Esophagus muscularis mucosa (tissue), 4 donors: ENCODE data around the gene NAV2. TPM values are rescaled to one million over a fixed set of nuclear protein-coding genes. Genes with fewer than 3 reads are reported as not detected.

Experiments
- DNase-seq: peaks from one replicate; pipeline ENCODE4 v3.0.0-alpha.2; 2017; ENCODE audit errors: extremely low spot score
- H3K27ac ChIP-seq, 4 donors: fragments of 200-600 bp; sonication (generic); replicated peaks in 1 of 4; 1 replicate in 3 of 4; 2 replicates in 1 of 4; pipeline ENCODE4 v1.5.1; 2016 to 2019; ENCODE audit warnings: mild to moderate bottlenecking in 1 of 4
- H3K27me3 ChIP-seq, 4 donors: fragments of 200-600 bp; sonication (generic); one replicate each; pipeline versions ENCODE4 v1.5.1 to v1.6.0; 2016 to 2019
- H3K36me3 ChIP-seq, 4 donors: fragments of 200-600 bp; sonication (generic); one replicate each; pipeline ENCODE4 v1.5.1; 2016 to 2019
- H3K4me1 ChIP-seq, 4 donors: fragments of 200-600 bp; sonication (generic); one replicate each; pipeline ENCODE4 v1.5.1; 2016 to 2019
- H3K4me3 ChIP-seq, 4 donors: fragments of 200-600 bp; sonication (generic); 1 replicate in 2 of 4; 2 replicates in 2 of 4; pipeline ENCODE4 v1.5.1; 2016 to 2019; ENCODE audit warnings: mild to moderate bottlenecking in 4 of 4, moderate library complexity in 1 of 4
- H3K9me3 ChIP-seq, 4 donors: fragments of 200-600 bp; sonication (generic); 1 replicate in 3 of 4; 2 replicates in 1 of 4; pipeline ENCODE4 v1.5.1; 2016 to 2019
- CTCF ChIP-seq, 3 experiments: fragments of 200-600 bp in 2 of 3; fragments of 450-650 bp in 1 of 3; sonication (generic) in 2 of 3; IDR thresholded peaks; one replicate each; pipeline ENCODE4 v1.5.1; 2017 to 2019; ENCODE audit warnings: antibody characterized with exemption in 3 of 3, mild to moderate bottlenecking in 2 of 3, moderate library complexity in 1 of 3
- EP300 ChIP-seq: sonication (generic); formaldehyde crosslinking; IDR thresholded peaks from one replicate; pipeline ENCODE4 v1.6.1; 2017; ENCODE audit warnings: antibody characterized with exemption
- POLR2A ChIP-seq: fragments of 450-650 bp; IDR thresholded peaks from one replicate; pipeline ENCODE4 v1.6.1; 2017; ENCODE audit warnings: antibody characterized with exemption, moderate library complexity, mild to moderate bottlenecking, low read depth
- POLR2AphosphoS5 ChIP-seq, 2 donors: sonication (generic); formaldehyde crosslinking; IDR thresholded peaks; one replicate each; pipeline ENCODE4 v1.6.1; 2017; ENCODE audit warnings: antibody characterized with exemption in 2 of 2
- WGBS: methylation state at CpG from one replicate; pipeline ENCODE4 v1.1.5; 2018; 5-methylcytosine and 5-hydroxymethylcytosine counted together
- intact Hi-C: fragments of 100-400 bp; cut with DNase I; formaldehyde crosslinking; loops from one replicate; pipeline ENCODE4 v1.15.1; 2023
- total RNA-seq, 4 donors: library from RNA; depleted of rRNA; stranded (reverse); fragments of >200 nt; gene quantifications; one replicate each; pipeline versions ENCODE4 v1.1.0 to v1.2.1, GENCODE V29; 2016

Gene NAV2
- total RNA-seq, 4 donors from 2014 or later: 21.9 to 57.0 (median 37.5) TPM

DNA sequence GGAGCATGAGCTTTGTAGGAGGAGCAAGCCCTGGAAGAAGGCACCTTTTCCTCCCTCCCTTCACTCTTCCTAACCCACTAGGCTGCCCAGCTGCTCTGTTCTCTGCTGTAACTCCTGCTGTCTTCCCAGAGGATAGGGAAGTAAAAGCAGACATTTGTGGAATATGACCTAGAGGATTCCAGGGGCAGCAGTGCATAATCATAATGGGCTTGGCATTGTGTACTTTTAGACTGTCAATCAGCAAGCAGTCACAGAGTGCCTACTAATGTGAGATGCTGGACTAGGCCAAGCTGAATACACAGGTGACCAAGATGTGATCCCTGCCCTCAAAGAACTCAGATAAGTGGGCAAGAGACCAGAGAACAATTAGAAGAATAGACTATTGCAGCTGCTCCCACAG, 133.0 kb downstream of the NAV2 start:
- Histone ChIP-seq H3K27me3 (no peaks in the 10 kb centered on the region), H3K27ac (no peak overlapping the region), H3K9me3 (no peaks in the 10 kb centered on the region), H3K4me3 (no peak overlapping the region), H3K4me1 (peaks cover 13 to 45% (median 31%) of the 10 kb centered on the region in 4 donors), H3K36me3 (peaks cover 0 to 26% (median 11%) of the 10 kb centered on the region in 4 donors)
- intact Hi-C loops: no loop called here
- DNase-seq: no peak
- TF ChIP-seq POLR2A (no peak), POLR2AphosphoS5 (IDR thresholded peaks at IDR 0.05) (no peak), EP300 (no peak), CTCF (IDR thresholded peaks at IDR 0.05) (no peak)

DNA sequence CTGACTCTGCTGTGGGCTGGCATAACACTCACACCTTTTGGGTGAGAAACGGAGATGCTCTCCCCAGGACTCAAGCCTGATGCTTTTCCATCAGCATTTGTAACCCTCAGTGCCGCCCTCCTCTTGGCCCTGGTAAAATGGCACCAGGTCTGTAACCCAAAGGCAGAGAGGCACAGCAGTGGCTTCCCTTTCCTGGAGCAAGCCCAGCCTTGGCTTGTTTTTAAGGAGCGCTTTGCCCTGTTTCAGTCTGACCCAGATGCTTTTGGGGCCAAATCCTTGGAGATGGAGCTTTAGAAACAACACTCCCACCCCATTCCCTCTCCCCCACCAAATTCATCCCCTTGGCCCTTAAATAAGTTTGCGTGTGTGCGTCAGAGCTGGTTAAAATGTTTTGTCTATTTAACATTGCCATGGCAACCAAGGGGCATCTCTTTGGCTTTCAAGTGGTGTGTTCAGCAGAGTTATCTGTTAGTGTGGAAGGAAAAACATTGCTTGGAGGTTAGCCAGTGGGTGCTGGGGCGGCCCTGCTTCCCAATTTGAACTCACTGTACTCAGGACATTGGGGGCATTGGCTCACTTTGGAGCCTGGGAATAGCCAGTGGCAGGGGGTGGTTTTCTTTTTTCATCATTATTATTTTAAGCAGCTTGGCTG, 134.1 kb downstream of the NAV2 start:
- intact Hi-C loops: no loop called here
- Histone ChIP-seq H3K27me3 (no peaks in the 10 kb centered on the region), H3K27ac (no peak overlapping the region), H3K36me3 (peaks cover 0 to 26% (median 11%) of the 10 kb centered on the region in 4 donors), H3K4me1 (peaks cover 13 to 45% (median 30%) of the 10 kb centered on the region in 4 donors), H3K9me3 (no peaks in the 10 kb centered on the region), H3K4me3 (no peak overlapping the region)
- WGBS: 73% methylated on average over 5 of the region's 6 CpGs
- no peak for TF ChIP-seq POLR2A
- no peak for TF ChIP-seq CTCF (IDR thresholded peaks at IDR 0.05)
- TF ChIP-seq POLR2AphosphoS5 (IDR thresholded peaks at IDR 0.05): no peak
- no peak for TF ChIP-seq EP300
- no peak for DNase-seq

DNA sequence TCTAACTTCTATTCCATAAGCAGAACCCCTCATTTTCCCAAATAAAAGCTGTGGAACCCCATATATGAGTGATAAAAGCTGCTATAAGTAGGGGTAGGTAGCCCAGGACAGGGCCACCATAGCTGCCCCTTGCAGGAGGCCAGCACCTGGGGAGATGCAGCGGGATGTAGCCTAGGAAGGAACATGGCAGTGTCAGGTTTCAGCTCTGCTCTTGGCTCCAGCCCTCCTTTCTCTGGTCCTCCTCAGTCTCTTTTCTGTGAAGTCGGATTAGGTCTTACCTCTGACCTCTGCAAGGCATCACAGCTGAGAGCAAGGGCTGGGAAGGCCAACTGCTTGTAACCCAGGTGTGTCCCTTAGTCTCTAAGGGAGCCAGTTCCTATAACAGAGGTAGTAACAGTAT, 135.6 kb downstream of the NAV2 start:
- intact Hi-C loops: no loop called here
- Histone ChIP-seq H3K4me3 (no peak overlapping the region), H3K4me1 (peaks cover 16 to 42% (median 31%) of the 10 kb centered on the region in 4 donors), H3K9me3 (no peaks in the 10 kb centered on the region), H3K36me3 (peaks cover 0 to 24% (median 7%) of the 10 kb centered on the region in 4 donors), H3K27ac (no peak overlapping the region), H3K27me3 (no peaks in the 10 kb centered on the region)
- no peak for TF ChIP-seq CTCF (IDR thresholded peaks at IDR 0.05)
- no peak for DNase-seq
- 95% methylated on average over 2 of the region's 2 CpGs for WGBS

DNA sequence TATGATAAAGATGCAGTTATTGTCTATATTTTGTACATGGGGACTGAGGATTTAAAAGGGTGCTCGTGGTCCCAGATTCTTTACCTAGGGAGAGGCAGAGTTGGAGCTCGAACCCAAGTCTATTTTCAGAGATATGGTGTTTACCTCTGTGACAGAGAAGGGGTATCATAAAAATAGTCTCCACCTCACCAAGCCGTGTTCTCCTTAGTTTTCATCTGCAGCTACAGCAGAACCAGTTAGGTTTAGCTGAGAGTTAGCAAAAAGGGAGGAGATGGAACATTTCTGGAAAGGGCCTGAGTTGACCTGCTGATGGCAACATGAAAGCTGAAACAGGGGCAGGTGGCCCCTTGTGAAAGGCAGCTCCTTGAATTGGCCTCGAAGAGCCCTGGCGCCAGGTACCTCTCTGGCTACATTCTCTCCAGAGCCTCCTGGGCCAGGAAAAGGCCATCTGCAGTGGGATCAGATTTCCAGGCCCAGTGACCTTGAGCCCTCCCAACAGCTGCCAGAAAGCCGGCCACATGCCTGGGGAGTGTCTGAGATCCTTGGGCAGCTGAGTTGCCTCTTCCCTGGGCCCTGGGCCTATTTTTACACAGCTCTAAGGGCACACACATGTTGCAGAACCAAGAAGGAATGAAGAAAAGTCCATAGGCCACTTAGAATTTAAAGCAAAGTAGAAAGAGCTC, 136.6 kb downstream of the NAV2 start:
- intact Hi-C loops: no loop called here
- WGBS: 81% methylated on average over 6 of the region's 6 CpGs
- no peak for TF ChIP-seq EP300
- no peak for TF ChIP-seq POLR2AphosphoS5 (IDR thresholded peaks at IDR 0.05)
- no peak for TF ChIP-seq CTCF (IDR thresholded peaks at IDR 0.05)
- no peak for TF ChIP-seq POLR2A
- H3K4me3 ChIP-seq: no peak overlapping the region
- no peak overlapping the region for H3K27ac ChIP-seq
- no peaks in the 10 kb centered on the region for H3K9me3 ChIP-seq
- H3K36me3 ChIP-seq: peaks cover 0 to 24% (median 7%) of the 10 kb centered on the region in 4 donors
- H3K27me3 ChIP-seq: no peaks in the 10 kb centered on the region
- DNase-seq: no peak
- H3K4me1 ChIP-seq: peaks cover 27 to 52% (median 37%) of the 10 kb centered on the region in 4 donors
